ENCODE measurements around the gene CA10.

Gene CA10

DNA sequence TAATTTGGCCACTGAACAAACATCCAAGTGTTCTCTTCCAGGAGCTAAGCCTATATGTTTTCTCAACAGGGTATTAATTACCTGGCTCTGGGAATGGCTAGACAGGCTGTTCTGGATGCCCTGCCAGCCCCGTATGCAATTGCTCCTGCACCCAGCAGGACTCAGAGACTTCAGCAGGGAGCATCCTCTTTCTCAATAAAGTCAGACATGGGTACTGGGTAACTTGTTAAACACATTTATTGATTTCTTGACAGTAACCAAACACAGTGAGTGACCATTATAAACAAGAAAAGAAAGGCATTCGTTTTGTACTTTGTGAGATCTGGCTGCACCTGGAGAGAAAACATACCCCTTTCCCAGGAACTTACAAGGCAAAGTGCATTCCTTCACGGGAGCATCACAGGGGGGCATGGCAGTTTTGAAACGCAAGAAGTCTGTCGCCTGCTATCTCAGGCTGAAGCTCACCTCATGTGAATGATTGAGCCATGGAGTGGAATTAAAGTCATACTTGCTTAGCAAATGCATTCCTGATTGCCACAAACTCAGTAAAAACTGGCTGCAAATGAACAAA lies 528.3 kb downstream of the CA10 start:
- no peak for DNase-seq

DNA sequence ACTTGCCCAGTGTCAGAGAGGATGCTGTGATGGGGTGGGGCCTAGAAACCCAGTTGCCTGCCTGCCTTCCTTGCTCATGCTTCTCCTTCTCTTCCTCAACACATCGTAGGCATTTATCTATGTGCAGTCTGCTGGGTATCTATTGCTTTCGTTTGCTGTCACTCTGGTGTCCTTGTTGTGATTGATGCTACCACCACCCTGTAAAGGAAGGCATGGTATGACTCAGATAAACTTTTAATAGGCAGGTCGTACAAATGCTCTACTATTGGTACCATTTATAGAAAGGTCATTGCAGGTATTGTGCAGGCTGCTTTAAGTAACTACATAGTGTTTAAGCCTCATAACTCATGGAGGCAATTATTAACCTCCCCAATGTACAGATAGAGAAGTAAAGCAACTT lies 529.3 kb downstream of the CA10 start:
- DNase-seq: no peak

DNA sequence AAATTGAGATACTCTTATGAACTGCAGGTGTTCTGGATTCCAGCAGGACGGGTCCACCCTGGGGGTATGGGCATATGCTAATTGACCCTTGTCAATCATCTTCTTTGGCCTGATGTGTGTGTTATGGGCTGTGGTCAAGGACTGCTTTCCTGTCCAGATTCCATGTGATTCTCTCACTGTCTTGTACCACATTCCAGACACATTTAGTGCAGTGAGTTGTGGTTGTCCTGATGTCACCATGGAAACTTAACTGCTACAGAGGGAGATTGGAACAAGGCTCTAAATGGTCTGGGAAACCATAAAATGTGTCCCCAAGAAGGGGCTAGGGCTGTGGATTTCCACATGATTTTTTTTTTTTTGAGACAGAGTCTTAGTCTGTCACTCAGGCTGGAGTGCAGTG lies 530.7 kb downstream of the CA10 start:
- DNase-seq: no peak

DNA sequence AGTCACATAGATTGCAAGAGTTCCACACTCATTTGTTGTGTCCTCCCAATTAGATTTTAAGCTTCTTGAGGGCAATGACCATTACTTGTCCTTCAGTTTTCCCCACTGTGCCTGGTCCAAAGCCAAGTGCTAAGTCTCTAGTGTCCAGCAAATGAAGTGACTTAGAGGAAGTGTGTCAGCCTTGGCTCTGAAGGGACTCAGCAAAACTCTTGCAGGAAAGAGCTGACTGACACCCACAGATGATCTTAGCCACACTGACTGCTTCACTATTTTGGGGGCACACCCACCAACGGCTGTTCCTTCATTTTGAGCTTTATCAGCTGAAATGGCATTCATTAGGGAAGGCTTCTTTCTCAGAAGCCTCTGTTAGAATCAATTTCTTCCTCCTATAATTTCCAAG lies 540.0 kb downstream of the CA10 start:
- no peak for DNase-seq

DNA sequence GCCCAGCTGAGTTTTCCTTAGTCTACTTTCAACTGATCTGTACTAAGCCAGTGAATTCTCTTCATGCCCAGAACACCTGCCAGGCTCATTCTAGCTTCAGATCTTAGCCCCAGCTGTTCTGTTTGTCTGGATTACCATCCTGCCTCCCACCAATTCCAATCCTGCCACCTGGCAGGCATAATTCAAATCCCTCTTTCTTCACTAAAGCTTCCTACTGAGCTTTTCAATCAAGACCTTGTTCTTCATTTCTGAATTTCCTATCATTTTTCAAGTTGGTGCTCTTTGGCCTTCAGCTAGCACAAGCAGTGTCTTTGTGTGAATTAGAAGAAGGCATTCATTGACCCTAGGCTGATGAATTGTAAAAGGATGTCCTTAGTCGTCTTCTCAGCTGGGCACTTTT lies 540.5 kb downstream of the CA10 start:
- DNase-seq: no peak

DNA sequence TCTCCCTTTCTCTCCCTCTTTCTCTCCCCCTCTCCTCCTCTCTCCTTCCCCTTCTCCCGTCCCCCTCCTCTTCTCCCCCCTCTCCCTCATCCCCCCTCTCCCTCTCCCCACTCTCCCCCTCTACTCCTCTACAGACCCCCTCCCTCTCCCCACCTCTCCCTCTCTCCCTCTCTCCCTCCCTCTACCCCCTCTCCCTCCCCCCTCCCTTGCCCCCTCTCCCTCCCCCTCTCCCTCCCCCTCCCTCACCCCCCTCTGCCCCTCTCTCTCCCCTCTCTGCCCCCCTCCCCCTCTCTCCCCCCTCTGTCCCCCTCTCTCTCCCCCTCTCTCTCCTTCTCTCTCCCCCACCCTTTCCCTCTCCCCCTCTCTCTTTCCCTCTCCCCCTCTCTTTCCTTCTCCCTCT lies 545.3 kb downstream of the CA10 start:
- no peak for DNase-seq

DNA sequence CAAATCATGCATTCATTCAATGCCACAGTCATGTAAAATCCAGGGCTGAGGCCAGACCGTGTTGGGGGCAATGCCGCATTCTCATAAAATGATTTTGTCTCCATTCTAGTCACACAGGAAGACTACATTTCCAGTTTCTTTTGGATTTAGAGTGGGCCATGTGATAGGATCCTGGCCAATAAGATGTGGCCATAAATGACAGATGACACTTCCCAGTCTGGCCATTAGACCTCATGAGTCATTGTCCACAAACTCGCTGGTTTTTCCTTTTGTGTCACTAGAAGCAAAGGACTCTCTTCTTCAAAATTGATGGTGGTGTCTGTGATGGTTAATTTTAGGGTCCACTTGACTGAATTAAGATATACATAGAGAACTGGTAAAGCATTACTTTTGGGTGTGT lies 545.8 kb downstream of the CA10 start:
- no peak for DNase-seq

DNA sequence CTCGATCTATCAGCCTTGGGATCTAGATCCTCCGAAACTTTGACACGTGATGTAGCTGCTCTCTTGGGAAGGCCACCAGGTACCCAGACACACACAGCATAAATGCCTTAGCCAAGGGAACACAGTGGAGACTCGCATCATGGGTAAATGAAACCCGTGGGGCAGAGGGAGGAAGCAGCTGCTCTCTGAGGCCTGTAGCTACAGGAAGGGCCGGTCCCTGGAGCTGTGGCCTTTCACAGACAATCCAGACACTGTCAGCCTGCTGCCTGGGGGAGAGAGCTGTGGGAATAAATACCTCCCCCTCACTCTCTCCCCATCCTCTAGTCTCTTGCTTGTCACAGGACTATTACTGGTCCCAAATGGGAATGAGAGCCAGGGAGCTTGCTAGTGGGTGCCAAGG lies 546.9 kb downstream of the CA10 start:
- DNase-seq: no peak

DNA sequence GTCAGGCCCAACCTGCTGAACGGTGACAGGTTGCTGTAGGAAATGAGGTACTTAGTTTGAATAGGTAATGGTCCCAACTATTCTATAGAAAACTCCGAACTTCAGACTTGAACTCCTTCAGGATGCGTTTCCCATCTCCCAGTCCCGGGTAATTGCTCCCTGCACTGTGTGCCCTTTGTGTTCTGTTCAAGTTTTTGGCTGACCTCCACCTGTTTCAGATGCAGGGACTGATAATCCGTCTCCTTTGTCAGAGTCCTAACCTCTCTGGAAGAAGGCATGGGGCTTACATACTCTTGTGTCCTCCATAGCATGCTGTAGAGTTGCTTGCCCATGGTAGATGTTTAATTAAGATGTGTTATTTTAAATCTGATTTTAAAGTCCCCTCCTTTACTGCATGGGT lies 547.7 kb downstream of the CA10 start:
- DNase-seq: no peak

DNA sequence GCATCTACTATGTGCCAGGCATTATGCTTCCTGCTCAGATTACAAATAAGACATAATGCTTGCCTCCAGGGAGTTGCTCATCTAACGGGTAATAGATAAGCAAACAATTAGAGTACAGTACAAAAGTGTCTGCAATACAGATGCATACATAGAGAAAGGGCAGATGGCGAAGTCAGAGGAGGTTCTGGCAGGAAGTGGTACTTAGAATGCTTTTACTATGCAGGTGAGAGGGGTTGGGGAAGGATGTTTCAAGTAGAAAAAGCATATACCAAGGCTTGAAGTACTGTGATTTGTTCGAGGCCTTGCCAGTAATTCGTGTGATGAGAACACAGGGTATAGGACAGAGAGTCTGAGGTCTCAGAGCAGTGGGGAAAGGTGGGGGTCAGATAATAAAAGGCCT lies 548.4 kb downstream of the CA10 start:
- DNase-seq: no peak

DNA sequence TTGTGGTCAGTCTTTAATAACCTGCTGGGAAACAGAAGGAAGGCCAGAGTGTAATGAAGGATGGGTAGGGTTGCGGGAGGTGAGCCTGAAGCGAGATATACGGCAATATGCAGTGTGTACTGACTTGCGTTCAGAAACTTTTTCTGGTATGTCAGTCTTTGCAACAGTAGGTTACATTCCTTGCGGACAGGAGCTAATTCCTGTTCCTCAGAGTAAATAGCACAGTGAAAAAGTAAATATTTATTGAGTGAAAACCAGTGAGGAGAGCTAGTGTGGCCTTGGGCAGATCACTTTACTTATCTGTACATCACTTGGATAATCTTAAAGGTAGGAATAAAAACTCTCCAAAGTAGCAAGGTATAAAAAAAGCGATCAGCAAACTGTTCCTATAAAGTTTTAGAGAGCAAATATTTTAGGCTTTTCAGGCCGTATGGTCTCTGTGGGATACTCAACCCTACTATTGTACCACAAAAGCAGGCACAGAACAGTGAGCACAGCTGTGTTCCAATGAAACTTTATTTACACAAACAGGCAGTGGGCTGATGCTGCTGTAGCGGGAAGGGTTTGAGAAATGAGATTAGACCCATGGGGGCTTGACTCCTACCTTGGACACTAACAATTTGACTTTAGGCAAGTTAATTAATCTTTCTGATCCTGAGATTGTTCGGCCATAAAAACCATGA lies 550.1 kb downstream of the CA10 start:
- DNase-seq: no peak

DNA sequence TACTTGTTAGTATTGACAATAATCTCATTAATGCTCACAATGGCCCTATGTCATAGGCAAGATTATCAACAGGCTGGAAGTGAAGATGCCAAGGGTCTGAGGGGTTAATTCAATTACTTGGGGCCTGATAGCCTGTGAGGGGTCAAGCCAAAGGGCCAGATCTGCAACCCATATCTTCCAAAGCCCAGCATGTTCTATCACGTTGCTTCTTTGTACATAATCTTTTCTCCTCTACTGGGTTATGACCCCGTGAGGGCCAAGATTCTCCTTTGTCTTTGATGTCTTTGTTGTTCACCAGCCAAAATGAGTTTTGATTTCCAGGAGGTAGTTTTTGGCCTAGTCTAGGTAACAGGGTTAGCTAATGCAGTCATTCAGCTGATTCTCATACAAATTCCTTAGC lies 551.0 kb downstream of the CA10 start:
- DNase-seq: no peak

DNA sequence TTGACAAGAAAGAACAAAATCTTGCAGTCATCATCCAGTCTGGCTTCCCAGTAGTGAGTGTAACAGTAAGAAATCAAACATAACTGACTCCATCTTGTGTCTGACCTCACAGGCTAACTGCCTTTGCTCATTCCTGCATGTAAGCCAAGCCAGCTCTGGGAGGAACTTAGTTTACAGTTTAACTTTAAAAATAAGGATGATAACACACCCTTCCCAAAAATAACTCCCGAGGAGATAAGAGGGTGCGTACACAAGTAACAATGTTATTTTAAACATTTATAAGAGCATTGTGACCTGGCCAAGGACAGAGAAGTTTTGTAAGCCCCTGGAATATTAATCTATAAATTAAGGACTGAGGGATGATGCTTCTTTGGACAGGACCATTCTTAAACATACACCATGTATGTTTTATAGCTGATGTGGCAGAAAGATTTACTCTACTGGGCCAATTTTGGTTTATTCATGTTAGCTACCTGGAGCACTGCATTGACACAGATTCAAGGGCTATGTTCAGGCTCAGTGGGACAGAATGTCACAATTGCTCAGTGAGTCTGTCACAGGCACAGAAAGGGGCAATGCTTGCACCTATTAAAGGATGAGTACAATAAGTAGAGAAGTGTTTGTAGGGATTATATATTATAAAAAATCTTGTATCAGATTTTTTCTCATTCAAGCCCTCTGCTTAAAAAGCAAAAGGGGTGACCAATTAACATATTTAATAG lies 554.1 kb downstream of the CA10 start:
- no peak for DNase-seq

DNA sequence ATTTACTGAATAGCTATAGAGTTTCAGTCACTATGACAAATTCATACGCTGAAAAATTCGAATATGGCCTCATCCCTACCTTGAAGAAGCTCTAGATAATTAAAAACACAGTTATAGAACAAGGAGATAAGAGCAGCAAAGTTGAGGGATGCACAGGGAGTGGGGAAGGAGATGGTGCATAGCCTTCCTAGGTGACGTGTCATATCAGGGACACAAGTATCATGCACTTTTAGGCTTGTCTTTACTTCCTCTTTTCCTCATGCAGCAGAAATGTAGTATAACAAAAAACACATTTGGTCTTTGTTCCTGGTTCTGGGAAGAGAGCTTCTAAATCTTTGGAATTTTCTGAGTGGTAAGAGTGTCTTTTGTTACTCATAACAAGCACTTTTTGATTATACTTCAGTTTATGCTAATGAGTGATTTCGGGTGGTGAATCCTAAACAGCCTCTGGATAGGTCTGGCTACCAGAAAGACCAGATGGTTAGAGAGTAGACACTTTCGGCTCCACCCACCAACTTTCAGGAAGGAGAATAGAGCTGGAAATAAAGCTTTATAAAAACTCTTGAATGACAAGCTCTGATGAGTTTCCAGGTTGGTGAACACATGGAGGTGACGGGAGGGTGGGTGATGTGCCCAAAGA lies 556.8 kb downstream of the CA10 start:
- no peak for DNase-seq

DNA sequence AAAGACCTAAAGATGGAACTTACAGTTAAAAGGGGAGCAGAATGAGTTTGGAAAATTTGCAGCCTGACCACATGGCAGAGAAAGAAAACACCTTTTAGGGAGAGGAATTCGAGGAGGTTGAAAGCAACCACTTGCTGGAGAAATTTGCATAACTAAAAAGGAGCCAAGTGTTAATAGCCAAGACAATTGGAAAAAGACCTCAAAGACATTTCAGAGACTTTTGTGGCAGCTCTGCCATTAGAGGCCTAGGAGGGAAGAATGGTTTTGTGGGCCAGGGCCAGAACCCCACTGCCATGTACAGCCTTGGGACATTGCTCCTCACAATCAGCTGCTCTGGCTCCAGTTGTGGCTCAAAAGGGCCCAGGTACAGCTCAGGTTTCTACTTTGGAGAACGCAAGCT lies 559.7 kb downstream of the CA10 start:
- DNase-seq: no peak

DNA sequence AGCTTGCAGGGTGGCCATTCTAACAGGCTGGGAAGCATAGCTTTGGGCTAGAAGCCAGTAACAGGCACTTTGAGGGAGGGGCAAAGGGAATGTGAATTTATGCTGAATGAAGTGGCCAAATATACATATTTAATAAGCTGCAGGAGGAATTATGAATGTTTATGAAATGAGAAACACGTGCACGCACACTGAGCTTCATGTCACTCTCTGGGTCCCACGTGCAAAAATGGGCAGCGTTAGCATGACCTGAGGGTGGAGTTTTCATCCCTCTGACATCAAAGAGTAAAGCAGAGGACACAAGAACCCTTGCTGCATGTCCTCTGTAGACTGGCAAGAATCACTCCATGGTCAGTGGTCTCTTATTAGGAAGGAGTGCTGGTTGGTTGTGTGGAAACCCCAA lies 561.2 kb downstream of the CA10 start:
- no peak for DNase-seq

DNA sequence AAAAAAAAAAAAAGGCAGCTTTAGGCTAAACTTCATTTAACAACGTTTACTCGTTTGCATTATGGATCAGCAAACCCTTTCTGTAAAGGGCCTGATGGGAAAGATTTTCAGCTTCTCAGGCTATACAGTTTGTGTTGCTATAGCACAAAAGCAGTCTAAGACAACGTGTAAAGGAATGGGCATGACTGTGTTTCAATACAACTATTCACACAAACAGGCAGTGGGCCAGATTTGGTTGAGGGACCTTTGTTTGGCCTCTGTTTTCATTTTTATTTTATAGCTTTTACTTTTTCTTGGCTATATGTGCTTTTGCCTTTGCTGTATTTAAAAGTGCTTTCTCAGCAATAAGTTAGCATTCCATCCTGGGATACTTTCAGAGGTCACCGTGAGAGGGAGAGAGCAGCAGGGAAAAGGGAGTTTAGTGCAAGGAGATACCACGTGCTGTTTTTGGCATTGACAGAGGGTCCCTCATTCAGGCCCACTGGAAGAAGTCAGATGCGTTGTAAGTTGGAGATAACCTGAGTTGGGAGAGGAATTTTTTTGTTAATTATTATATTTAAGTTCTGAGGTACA lies 562.6 kb downstream of the CA10 start:
- DNase-seq: no peak

DNA sequence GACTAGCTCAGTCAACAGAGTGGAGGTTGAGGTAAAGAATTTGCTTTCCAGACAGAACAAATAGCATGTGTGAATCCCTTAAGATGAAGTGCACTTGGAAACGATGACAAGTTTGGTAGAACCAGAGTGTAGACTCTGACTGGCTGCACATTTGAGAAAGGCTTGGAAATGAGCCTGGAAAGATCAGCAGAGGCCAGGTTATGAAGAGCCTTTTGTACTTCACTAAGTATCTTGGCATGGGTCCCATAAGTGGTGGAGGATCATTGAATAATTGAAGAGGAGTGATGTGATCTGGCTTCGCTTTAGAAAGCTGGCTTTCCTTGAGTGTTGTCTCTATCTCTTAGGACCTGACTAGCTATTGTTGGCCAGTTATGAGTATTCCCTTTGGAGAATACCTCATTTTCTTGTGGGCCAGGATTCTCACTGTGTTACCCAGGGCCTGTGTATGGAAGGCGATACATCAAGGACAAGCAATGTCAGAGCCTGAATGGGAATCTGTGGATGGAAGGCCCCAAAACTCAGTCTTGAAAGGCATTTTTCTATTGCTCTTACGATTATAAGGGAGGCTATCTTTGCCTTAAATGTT lies 568.4 kb downstream of the CA10 start:
- DNase-seq: no peak

DNA sequence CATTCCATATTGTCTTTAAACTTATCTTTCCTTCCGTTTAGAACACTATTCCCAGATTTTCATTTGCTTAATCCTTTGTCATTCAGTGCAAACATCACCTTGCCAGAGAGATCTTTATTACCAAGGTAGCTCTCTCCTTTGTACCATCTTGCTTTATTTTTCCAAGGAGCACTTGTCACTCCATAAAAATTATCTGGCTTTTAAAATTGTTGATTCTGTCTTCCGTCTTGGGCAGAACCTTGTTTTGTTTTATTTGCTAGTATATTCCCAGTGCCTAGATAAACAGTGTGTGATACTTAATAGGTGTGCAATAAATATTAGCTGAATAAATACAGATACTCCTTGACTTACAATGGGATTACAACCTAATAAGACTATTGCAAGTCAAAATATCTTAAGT lies 570.5 kb downstream of the CA10 start:
- no peak for DNase-seq

DNA sequence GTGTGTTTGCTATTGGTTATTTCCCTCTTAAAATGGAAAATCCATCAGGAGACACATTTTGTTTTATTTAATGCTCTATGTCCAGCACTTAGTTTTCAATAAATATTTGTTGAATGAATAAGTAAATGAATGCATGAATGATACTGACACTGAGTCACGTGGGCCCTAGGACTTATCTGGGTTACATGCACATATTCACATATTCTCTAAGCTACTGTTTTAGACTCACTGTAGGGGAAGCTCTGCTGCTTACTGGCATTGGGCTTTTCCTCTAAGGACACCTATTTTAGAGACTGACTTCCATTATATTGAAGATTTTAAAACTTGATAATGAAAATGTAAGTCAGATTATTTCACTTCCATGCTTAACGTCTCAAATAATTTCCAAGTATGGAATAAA lies 571.0 kb downstream of the CA10 start:
- DNase-seq: no peak

DNA sequence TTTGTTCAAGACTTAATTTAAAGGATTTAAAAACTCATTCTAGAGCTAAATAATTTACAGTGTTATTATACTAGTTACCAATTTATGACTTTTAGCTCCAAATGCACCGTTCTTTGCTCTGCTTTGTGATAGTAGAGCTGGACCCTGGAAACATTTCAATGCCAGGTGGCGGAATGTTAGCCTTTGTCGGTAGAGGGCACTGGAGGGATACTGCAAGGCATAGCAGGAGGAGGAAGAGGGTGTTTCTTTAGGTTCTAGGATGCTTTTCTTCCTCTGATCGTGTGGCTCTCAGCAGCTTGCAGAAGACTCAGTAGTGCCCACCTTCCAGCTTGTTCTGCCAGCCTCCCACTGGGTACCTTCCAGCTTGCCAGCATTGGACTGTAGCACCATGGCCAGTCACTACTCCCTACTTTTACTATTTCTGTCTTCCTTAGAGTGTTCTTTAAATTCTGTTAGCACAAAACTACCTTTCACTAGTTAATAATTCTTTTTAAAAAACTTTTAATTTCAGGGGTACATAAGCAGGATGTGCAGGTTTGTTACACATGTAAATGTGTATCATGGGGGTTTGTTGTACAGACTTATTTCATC lies 572.9 kb downstream of the CA10 start:
- DNase-seq: no peak

DNA sequence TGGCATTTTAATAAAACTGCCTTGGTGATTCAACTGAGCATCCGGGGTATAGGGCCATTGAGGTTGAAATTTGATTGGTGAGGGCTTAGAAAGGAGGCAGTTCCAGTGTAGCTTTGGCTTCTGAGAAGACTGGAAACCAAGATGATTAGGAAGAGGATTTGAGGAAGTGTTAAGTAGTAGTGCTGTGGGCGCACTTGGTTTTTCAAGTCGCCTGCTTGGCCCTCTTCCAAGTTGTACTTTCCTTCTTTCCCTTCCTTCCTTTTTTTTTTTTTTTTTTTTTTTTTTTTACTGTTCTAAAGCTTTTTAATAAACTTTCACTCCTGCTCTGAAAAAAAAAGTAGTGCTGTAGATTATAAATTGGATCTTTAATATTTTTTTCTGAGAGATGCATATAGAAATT lies 577.6 kb downstream of the CA10 start:
- DNase-seq: no peak

All from CD4-positive, alpha-beta T cell treated with Interleukin-4 for 4 hours (primary cell).